Large intestine (tissue), 12 donors: ENCODE measurements around the gene TEX52. TPM values are rescaled to one million over a fixed set of nuclear protein-coding genes. Genes with fewer than 3 reads are reported as not detected.

Experiments
- DNase-seq, 2 donors: peaks; one replicate each; pipeline versions ENCODE4 v3.0.0 to v3.0.0-alpha.2; 2013
- H3K27ac ChIP-seq: one replicate; pipeline ENCODE4 v1.5.1; 2013; ENCODE audit warnings: low read length
- H3K27me3 ChIP-seq: 2 replicates; pipeline ENCODE4 v1.6.1; 2013; ENCODE audit warnings: low read length; ENCODE audit not compliant: control insufficient read depth, insufficient read depth
- H3K36me3 ChIP-seq: 2 replicates; pipeline ENCODE4 v1.6.1; 2013; ENCODE audit warnings: low read length; ENCODE audit not compliant: control insufficient read depth, insufficient read depth
- H3K4me1 ChIP-seq: one replicate; pipeline ENCODE4 v1.6.1; 2013; ENCODE audit warnings: low read length; ENCODE audit not compliant: control insufficient read depth, insufficient read depth
- H3K4me3 ChIP-seq: one replicate; pipeline ENCODE4 v1.5.1; 2013; ENCODE audit warnings: low read length
- H3K9me3 ChIP-seq: one replicate; pipeline ENCODE4 v1.6.1; 2013; ENCODE audit warnings: mild to moderate bottlenecking, low read depth, low read length, moderate library complexity; ENCODE audit not compliant: control insufficient read depth
- WGBS: methylation state at CpG from one replicate; pipeline ENCODE4 v1.1.5; 2013; ENCODE audit warnings: low lambda C conversion rate; ENCODE audit not compliant: insufficient coverage; 5-methylcytosine and 5-hydroxymethylcytosine counted together
- long read RNA-seq, 11 donors: transcript quantifications; one replicate each; lab custom pipeline, GENCODE V29; 2026
- polyA plus RNA-seq: library from polyadenylated mRNA; unstranded; fragments of 120-200 nt; gene quantifications from one replicate; pipeline ENCODE4 v1.2.1, GENCODE V29; 2013

The TEX52 gene
- 2.8 TPM for polyA plus RNA-seq
- long read RNA-seq, donor 1: 0 reads
- long read RNA-seq, donor 2: 0 reads
- long read RNA-seq, donor 3: 0 reads
- long read RNA-seq, donor 4: 0 reads
- long read RNA-seq, donor 5: 0 reads
- long read RNA-seq, donor 6: 0 reads
- long read RNA-seq, donor 7: 0 reads
- long read RNA-seq, donor 8: 0 reads
- long read RNA-seq, donor 9: 0 reads
- long read RNA-seq, donor 10: 0 reads
- long read RNA-seq, donor 11: 0 reads

- no CpG with 5 or more reads among the region's 3 CpGs for WGBS
- peak; percentile 47 to 78 for DNase-seq
Observed at GRCh38 chr12:2857021-2857431, at the start of gene TEX52. TEX52 (minus strand) TSS chr12:2857039; CDS start chr12:2857026, 13 bp downstream.

GRCh38 chr12:2904260-2904659, 47.4 kb upstream of the TEX52 start:
- H3K36me3 ChIP-seq: peaks cover 2% of the 10 kb centered on the region
- no CpG with 5 or more reads among the region's 2 CpGs for WGBS
- DNase-seq: no peak
- no peaks in the 10 kb centered on the region for H3K4me1 ChIP-seq
- H3K9me3 ChIP-seq: no peaks in the 10 kb centered on the region
- H3K4me3 ChIP-seq: no peak overlapping the region
- no peaks in the 10 kb centered on the region for H3K27me3 ChIP-seq
- H3K27ac ChIP-seq: no peak overlapping the region

More at GRCh38 chr12:2857021-2857431, at the start of gene TEX52:
- Histone ChIP-seq H3K27me3 (no peaks in the 10 kb centered on the region), H3K9me3 (no peaks in the 10 kb centered on the region), H3K36me3 (peaks cover 19% of the 10 kb centered on the region), H3K4me3 (no peak within 1 kb of the TSS), H3K27ac (peak within 1 kb of the TSS; percentile 57), H3K4me1 (peaks cover 38% of the 10 kb centered on the region)

GRCh38 chr12:2902272-2902880, 45.5 kb upstream of the TEX52 start:
- H3K27ac ChIP-seq: no peak overlapping the region

GRCh38 chr12:2900642-2901041, 43.8 kb upstream of the TEX52 start:
- Histone ChIP-seq H3K4me1 (no peaks in the 10 kb centered on the region), H3K27me3 (no peaks in the 10 kb centered on the region), H3K27ac (no peak overlapping the region), H3K9me3 (no peaks in the 10 kb centered on the region), H3K4me3 (no peak overlapping the region), H3K36me3 (no peaks in the 10 kb centered on the region)
- WGBS: no CpG with 5 or more reads among the region's 8 CpGs
- no peak for DNase-seq

More at GRCh38 chr12:2902272-2902880, 45.5 kb upstream of the TEX52 start:
- H3K27me3 ChIP-seq: no peaks in the 10 kb centered on the region
- no peaks in the 10 kb centered on the region for H3K36me3 ChIP-seq
- H3K9me3 ChIP-seq: no peaks in the 10 kb centered on the region
- H3K4me3 ChIP-seq: no peak overlapping the region
- H3K4me1 ChIP-seq: no peaks in the 10 kb centered on the region
- no CpG with 5 or more reads among the region's 4 CpGs for WGBS
- no peak for DNase-seq

GRCh38 chr12:2897418-2897817, 40.6 kb upstream of the TEX52 start:
- no peaks in the 10 kb centered on the region for H3K9me3 ChIP-seq
- H3K36me3 ChIP-seq: no peaks in the 10 kb centered on the region
- no peaks in the 10 kb centered on the region for H3K27me3 ChIP-seq
- no peak overlapping the region for H3K27ac ChIP-seq
- no peaks in the 10 kb centered on the region for H3K4me1 ChIP-seq
- no CpG with 5 or more reads among the region's 5 CpGs for WGBS
- DNase-seq: no peak
- H3K4me3 ChIP-seq: no peak overlapping the region

- WGBS: no CpG with 5 or more reads among the region's 2 CpGs
- no peak for DNase-seq
- Histone ChIP-seq H3K4me1 (no peaks in the 10 kb centered on the region), H3K9me3 (no peaks in the 10 kb centered on the region), H3K4me3 (no peak overlapping the region), H3K36me3 (no peaks in the 10 kb centered on the region), H3K27me3 (no peaks in the 10 kb centered on the region), H3K27ac (no peak overlapping the region)
Observed at GRCh38 chr12:2895511-2895910, 38.7 kb upstream of the TEX52 start.

GRCh38 chr12:2895051-2895451, 38.2 kb upstream of the TEX52 start:
- no peaks in the 10 kb centered on the region for H3K4me1 ChIP-seq
- H3K36me3 ChIP-seq: no peaks in the 10 kb centered on the region
- no peaks in the 10 kb centered on the region for H3K27me3 ChIP-seq
- no peak overlapping the region for H3K4me3 ChIP-seq
- no peak overlapping the region for H3K27ac ChIP-seq
- no peak for DNase-seq
- no peaks in the 10 kb centered on the region for H3K9me3 ChIP-seq
- no CpG with 5 or more reads among the region's 2 CpGs for WGBS

- Histone ChIP-seq H3K4me3 (no peak overlapping the region), H3K4me1 (no peaks in the 10 kb centered on the region), H3K9me3 (no peaks in the 10 kb centered on the region), H3K27me3 (no peaks in the 10 kb centered on the region), H3K27ac (no peak overlapping the region), H3K36me3 (peaks cover 7% of the 10 kb centered on the region)
- no CpG with 5 or more reads among the region's 8 CpGs for WGBS
- DNase-seq: no peak
Observed at GRCh38 chr12:2893007-2893406, 36.2 kb upstream of the TEX52 start.

GRCh38 chr12:2892246-2892645, 35.4 kb upstream of the TEX52 start:
- H3K36me3 ChIP-seq: peaks cover 13% of the 10 kb centered on the region
- no peak overlapping the region for H3K27ac ChIP-seq
- WGBS: 74% methylated on average over 3 of the region's 12 CpGs
- H3K4me1 ChIP-seq: no peaks in the 10 kb centered on the region
- H3K9me3 ChIP-seq: no peaks in the 10 kb centered on the region
- DNase-seq: no peak
- H3K27me3 ChIP-seq: no peaks in the 10 kb centered on the region
- no peak overlapping the region for H3K4me3 ChIP-seq

GRCh38 chr12:2891240-2892053, 34.6 kb upstream of the TEX52 start:
- H3K9me3 ChIP-seq: no peaks in the 10 kb centered on the region
- peak overlapping the region; percentile 80 for H3K4me3 ChIP-seq
- H3K27me3 ChIP-seq: no peaks in the 10 kb centered on the region
- H3K36me3 ChIP-seq: peaks cover 15% of the 10 kb centered on the region
- H3K4me1 ChIP-seq: no peaks in the 10 kb centered on the region
- H3K27ac ChIP-seq: peak overlapping the region; percentile 72
- WGBS: 93% methylated on average over 5 of the region's 42 CpGs
- peak; percentile 29 to 72 for DNase-seq
